Measurements from ENCODE around the gene NOL3.

Gene NOL3

GRCh38 chr16:67202426-67202825 is 32.1 kb downstream of the NOL3 start:
- H3K9me3 ChIP-seq (ENCODE audit: low read length) = no peaks in the 10 kb centered on the region
- no peak overlapping the region for H3K4me3 ChIP-seq (ENCODE audit: low read length)
- H3K4me1 ChIP-seq (ENCODE audit: insufficient read depth, low read length) = peaks cover 8% of the 10 kb centered on the region
- no peaks in the 10 kb centered on the region for H3K27me3 ChIP-seq (ENCODE audit: insufficient read depth, low read length)
- H3K36me3 ChIP-seq (ENCODE audit: insufficient read depth, low read length) = peaks cover 49% of the 10 kb centered on the region
- H2AFZ ChIP-seq (ENCODE audit: low read depth, low read length) = no peak overlapping the region

- Histone ChIP-seq H3K4me1 (ENCODE audit: insufficient read depth, low read length) (peaks cover 8% of the 10 kb centered on the region), H3K4me3 (ENCODE audit: low read length) (no peak overlapping the region), H2AFZ (ENCODE audit: low read depth, low read length) (no peak overlapping the region), H3K36me3 (ENCODE audit: insufficient read depth, low read length) (peaks cover 46% of the 10 kb centered on the region), H3K27me3 (ENCODE audit: insufficient read depth, low read length) (no peaks in the 10 kb centered on the region), H3K9me3 (ENCODE audit: low read length) (no peaks in the 10 kb centered on the region)
Observed at GRCh38 chr16:67202956-67203493, 32.7 kb downstream of the NOL3 start.

- Histone ChIP-seq H3K9me3 (ENCODE audit: low read length) (no peaks in the 10 kb centered on the region), H3K27me3 (ENCODE audit: insufficient read depth, low read length) (no peaks in the 10 kb centered on the region), H2AFZ (ENCODE audit: low read depth, low read length) (no peak overlapping the region), H3K4me1 (ENCODE audit: insufficient read depth, low read length) (peaks cover 8% of the 10 kb centered on the region), H3K4me3 (ENCODE audit: low read length) (no peak overlapping the region), H3K36me3 (ENCODE audit: insufficient read depth, low read length) (peaks cover 36% of the 10 kb centered on the region)
Observed at GRCh38 chr16:67204076-67204475, 33.7 kb downstream of the NOL3 start.

- H3K36me3 ChIP-seq (ENCODE audit: insufficient read depth, low read length) = peaks cover 32% of the 10 kb centered on the region
- no peaks in the 10 kb centered on the region for H3K27me3 ChIP-seq (ENCODE audit: insufficient read depth, low read length)
- no peaks in the 10 kb centered on the region for H3K9me3 ChIP-seq (ENCODE audit: low read length)
- H2AFZ ChIP-seq (ENCODE audit: low read depth, low read length) = no peak overlapping the region
- peaks cover 8% of the 10 kb centered on the region for H3K4me1 ChIP-seq (ENCODE audit: insufficient read depth, low read length)
- H3K4me3 ChIP-seq (ENCODE audit: low read length) = no peak overlapping the region
Observed at GRCh38 chr16:67206129-67206837, 35.9 kb downstream of the NOL3 start.

DNA sequence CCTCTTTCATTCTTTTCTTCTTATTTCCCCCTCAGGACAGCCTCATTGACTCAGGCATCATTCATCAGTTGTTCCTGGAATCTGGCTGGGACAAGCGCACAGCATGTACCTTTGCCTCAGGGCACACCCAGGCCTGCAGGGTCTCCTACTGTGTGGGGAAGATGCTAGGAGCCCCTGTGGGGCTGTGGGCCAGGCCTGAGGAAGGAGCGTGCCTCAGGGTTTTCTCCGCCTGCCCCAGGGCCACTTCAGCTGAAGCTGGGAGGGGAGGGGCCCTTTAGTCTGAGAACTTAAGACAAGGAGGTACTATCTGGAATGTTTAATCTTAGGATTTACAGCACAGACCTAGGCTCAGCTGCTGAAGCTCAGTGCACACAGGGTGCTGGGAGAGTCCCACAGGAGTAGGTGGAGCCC is 36.5 kb downstream of the NOL3 start:
- Histone ChIP-seq H3K27me3 (ENCODE audit: insufficient read depth, low read length) (no peaks in the 10 kb centered on the region), H2AFZ (ENCODE audit: low read depth, low read length) (no peak overlapping the region), H3K4me1 (ENCODE audit: insufficient read depth, low read length) (peaks cover 8% of the 10 kb centered on the region), H3K36me3 (ENCODE audit: insufficient read depth, low read length) (peaks cover 30% of the 10 kb centered on the region), H3K9me3 (ENCODE audit: low read length) (no peaks in the 10 kb centered on the region), H3K4me3 (ENCODE audit: low read length) (no peak overlapping the region)

DNA sequence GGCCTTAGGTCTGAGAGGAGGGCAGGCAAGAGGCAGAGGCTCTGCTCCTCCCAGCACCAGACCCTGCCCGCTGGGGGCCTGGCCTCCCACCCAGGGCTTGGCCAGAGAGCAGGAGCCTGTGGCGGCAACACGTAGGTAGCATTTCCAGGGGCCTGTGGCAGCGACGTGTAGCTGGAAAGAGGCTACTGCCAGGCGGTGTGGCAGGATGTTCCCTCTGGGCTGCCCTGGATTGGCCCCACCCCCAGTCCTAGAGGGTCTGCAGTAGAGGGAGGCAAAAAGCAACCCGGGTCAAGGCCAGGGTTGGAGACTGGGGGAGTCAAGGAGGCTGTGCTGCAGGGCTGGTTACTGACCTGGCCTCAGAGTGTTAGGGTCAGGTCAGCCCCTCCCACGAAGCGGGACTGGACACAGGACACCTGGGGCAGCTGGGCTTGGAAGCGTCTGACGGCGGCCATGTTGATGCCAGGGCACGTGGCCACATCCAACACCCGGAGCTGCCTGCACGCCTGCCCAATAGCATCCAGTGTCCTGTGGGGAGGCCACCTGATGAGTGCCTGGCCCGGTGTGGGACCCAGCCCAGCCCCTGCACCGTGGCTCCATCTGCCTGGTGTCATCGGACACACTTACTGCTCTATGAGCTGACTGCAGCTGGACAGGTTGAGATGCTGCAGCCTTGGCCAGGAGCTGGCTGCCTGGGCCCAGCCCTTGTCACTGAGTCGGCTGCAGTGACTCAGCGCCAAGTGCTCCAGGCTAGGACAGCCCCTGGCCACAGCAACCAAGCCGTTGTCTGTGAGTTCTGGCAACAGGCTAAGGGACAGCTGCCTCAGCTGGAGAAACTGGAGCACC is 37.1 kb downstream of the NOL3 start:
- H3K9me3 ChIP-seq (ENCODE audit: low read length) = no peaks in the 10 kb centered on the region
- no peaks in the 10 kb centered on the region for H3K27me3 ChIP-seq (ENCODE audit: insufficient read depth, low read length)
- no peak overlapping the region for H3K4me3 ChIP-seq (ENCODE audit: low read length)
- H3K36me3 ChIP-seq (ENCODE audit: insufficient read depth, low read length) = peaks cover 30% of the 10 kb centered on the region
- H3K4me1 ChIP-seq (ENCODE audit: insufficient read depth, low read length) = peaks cover 8% of the 10 kb centered on the region
- H2AFZ ChIP-seq (ENCODE audit: low read depth, low read length) = no peak overlapping the region

DNA sequence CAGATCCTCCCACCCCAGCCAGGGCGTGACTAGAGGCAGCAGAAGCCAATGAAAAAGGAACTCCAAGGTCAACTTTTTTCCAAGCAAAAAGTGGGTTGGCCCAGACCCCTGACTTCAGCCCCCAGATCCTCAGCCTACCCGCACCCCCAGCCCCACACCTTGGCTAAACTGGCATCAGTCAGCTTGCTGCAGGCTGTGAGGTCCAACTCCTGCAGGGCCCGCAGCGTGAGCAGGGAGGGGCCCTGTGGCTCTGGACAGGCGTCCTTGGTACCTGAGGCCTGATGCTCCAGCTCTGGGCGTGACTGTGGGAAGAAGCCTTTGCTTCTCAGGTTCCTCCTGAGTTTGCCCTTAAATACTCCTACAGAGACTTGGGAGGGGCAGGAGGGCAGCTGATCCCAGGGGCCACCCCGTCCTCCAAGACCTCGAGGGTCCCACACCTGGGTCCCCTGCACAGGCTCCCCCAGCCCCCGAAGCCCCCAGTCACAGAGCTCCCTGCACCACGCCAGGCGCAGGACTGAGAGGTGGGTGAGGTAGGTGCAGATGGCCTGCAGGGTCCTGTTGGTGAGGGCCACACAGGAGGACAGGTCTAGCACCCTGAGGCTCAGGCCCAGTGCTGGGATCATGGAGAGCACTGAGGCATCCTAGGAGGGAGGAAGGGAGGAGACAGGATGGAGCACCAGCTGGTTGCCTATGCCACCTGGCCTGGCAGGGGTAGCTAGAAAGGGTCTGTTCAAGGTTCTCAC is 38.0 kb downstream of the NOL3 start:
- no peak overlapping the region for H2AFZ ChIP-seq (ENCODE audit: low read depth, low read length)
- no peaks in the 10 kb centered on the region for H3K27me3 ChIP-seq (ENCODE audit: insufficient read depth, low read length)
- peaks cover 22% of the 10 kb centered on the region for H3K36me3 ChIP-seq (ENCODE audit: insufficient read depth, low read length)
- H3K4me3 ChIP-seq (ENCODE audit: low read length) = no peak overlapping the region
- H3K9me3 ChIP-seq (ENCODE audit: low read length) = no peaks in the 10 kb centered on the region
- peaks cover 8% of the 10 kb centered on the region for H3K4me1 ChIP-seq (ENCODE audit: insufficient read depth, low read length)

- Histone ChIP-seq H2AFZ (ENCODE audit: low read depth, low read length) (no peak overlapping the region), H3K4me3 (ENCODE audit: low read length) (no peak overlapping the region), H3K27me3 (ENCODE audit: insufficient read depth, low read length) (no peaks in the 10 kb centered on the region)
Observed at GRCh38 chr16:67209565-67209964, 39.2 kb downstream of the NOL3 start.

DNA sequence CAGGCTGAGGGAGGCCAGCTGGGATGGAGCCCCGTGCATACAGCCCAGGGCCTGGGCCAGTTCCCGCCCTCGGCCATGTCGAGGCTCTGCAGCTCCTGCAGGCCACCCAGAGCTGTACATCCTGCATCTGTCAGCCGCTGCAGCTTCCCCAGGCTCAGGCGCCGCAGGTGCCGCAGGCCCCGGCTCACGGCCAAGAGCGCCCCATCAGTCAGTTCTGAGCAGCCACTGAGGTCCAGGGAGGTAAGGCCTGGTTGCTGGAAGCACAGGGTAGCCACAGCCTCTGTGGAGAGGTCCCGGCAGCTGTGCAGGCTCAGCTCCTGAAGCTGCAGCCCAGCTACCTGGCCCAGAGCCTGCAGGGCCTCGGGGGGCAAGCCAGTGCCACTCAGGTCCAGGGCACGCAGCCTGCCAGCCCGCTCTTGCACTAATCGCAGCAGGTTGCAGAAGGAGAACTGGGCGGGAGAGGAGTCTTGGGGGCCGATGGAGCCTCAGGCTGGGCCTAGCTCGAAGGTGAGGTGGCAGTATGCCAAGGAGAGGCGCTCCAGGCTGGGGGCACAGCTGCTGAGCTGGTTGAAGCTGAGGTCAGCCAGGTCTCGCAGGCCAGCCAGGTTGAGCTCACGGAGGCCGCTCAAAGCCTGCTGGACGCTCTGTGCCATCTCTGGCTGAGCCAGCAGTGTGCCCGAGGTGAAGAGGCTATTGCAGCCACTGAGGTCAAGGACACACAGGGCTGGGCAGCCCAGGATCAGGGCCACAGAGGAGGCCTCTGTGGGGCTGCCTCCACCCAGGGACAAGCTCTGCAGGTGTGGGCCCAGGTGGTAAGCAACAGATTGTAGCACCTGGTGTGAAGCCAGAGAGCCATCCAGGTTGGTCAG is 40.0 kb downstream of the NOL3 start:
- H3K4me1 ChIP-seq (ENCODE audit: insufficient read depth, low read length) = peaks cover 8% of the 10 kb centered on the region
- no peaks in the 10 kb centered on the region for H3K27me3 ChIP-seq (ENCODE audit: insufficient read depth, low read length)
- peaks cover 14% of the 10 kb centered on the region for H3K36me3 ChIP-seq (ENCODE audit: insufficient read depth, low read length)
- H3K9me3 ChIP-seq (ENCODE audit: low read length) = no peaks in the 10 kb centered on the region
- no peak overlapping the region for H3K4me3 ChIP-seq (ENCODE audit: low read length)
- no peak overlapping the region for H2AFZ ChIP-seq (ENCODE audit: low read depth, low read length)

More at GRCh38 chr16:67209565-67209964, 39.2 kb downstream of the NOL3 start:
- Histone ChIP-seq H3K9me3 (ENCODE audit: low read length) (no peaks in the 10 kb centered on the region), H3K36me3 (ENCODE audit: insufficient read depth, low read length) (peaks cover 14% of the 10 kb centered on the region), H3K4me1 (ENCODE audit: insufficient read depth, low read length) (peaks cover 8% of the 10 kb centered on the region)

GRCh38 chr16:67211674-67212073 is 41.3 kb downstream of the NOL3 start:
- no peaks in the 10 kb centered on the region for H3K9me3 ChIP-seq (ENCODE audit: low read length)
- no peak overlapping the region for H2AFZ ChIP-seq (ENCODE audit: low read depth, low read length)
- no peak overlapping the region for H3K4me3 ChIP-seq (ENCODE audit: low read length)
- H3K27me3 ChIP-seq (ENCODE audit: insufficient read depth, low read length) = no peaks in the 10 kb centered on the region
- H3K4me1 ChIP-seq (ENCODE audit: insufficient read depth, low read length) = peaks cover 7% of the 10 kb centered on the region
- H3K36me3 ChIP-seq (ENCODE audit: insufficient read depth, low read length) = peaks cover 17% of the 10 kb centered on the region

DNA sequence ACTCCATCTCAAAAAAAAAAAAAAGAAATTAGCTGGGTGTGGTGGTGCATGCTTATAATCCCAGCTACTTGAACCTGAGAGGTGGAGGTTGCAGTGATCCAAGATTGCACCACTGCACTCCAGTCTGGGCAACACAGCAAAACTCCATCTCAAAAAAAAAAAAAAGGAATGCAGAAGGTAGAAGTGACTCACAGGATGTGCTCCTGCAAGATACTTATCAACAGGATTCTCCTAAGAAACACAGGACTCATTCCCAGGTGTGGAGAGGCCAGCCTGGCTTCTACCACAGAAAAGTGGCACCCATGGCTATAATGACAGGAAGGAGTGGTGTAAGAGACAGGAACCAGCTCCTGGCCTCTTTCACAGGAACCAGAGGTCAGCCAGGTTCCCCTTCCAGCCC is 42.4 kb downstream of the NOL3 start:
- Histone ChIP-seq H3K4me3 (ENCODE audit: low read length) (no peak overlapping the region), H3K27me3 (ENCODE audit: insufficient read depth, low read length) (no peaks in the 10 kb centered on the region)

More for the DNA sequence above, 42.4 kb downstream of the NOL3 start:
- no peaks in the 10 kb centered on the region for H3K4me1 ChIP-seq (ENCODE audit: insufficient read depth, low read length)
- no peak overlapping the region for H2AFZ ChIP-seq (ENCODE audit: low read depth, low read length)
- H3K36me3 ChIP-seq (ENCODE audit: insufficient read depth, low read length) = peaks cover 18% of the 10 kb centered on the region
- H3K9me3 ChIP-seq (ENCODE audit: low read length) = no peaks in the 10 kb centered on the region
